Loucy (cell line): Measurements from ENCODE around the gene PTPN3.

Experiments used
- H2AFZ ChIP-seq: fragments of 200-600 bp; sonication (generic); 2 replicates; pipeline ENCODE4 v1.6.0; 2016; ENCODE audit warnings: antibody characterized with exemption, mild to moderate bottlenecking, low read length, moderate library complexity
- H3F3A ChIP-seq: fragments of 200-600 bp; 2 replicates; pipeline ENCODE4 v1.6.0; 2016; ENCODE audit warnings: antibody characterized with exemption, low read depth, mild to moderate bottlenecking
- H3K27me3 ChIP-seq: fragments of 200-600 bp; sonication (generic); 2 replicates; pipeline ENCODE4 v1.6.1; 2014; ENCODE audit warnings: low read length, mild to moderate bottlenecking; ENCODE audit not compliant: insufficient read depth, poor library complexity, severe bottlenecking
- H3K36me3 ChIP-seq: fragments of 200-600 bp; sonication (generic); 2 replicates; pipeline ENCODE4 v1.6.1; 2016; ENCODE audit warnings: low read length; ENCODE audit not compliant: insufficient read depth
- H3K4me1 ChIP-seq: fragments of 200-600 bp; sonication (generic); 2 replicates; pipeline ENCODE4 v1.5.1; 2014; ENCODE audit warnings: low read length, mild to moderate bottlenecking; ENCODE audit not compliant: insufficient read depth, poor library complexity, severe bottlenecking
- H3K4me2 ChIP-seq: fragments of 200-600 bp; sonication (generic); 2 replicates; pipeline ENCODE4 v1.6.0; 2014; ENCODE audit warnings: antibody characterized with exemption, low read length, low read depth, mild to moderate bottlenecking; ENCODE audit not compliant: poor library complexity, severe bottlenecking
- H3K4me3 ChIP-seq: fragments of 200-600 bp; sonication (generic); 2 replicates; pipeline ENCODE4 v1.5.1; 2014; ENCODE audit warnings: low read length, mild to moderate bottlenecking, mixed read lengths; ENCODE audit not compliant: poor library complexity, severe bottlenecking
- H3K79me2 ChIP-seq: fragments of 200-600 bp; sonication (generic); 2 replicates; pipeline ENCODE4 v1.6.1; 2014; ENCODE audit warnings: low read length; ENCODE audit not compliant: insufficient read depth
- H3K9ac ChIP-seq: fragments of 200-600 bp; sonication (generic); 2 replicates; pipeline ENCODE4 v1.6.0; 2014; ENCODE audit warnings: mild to moderate bottlenecking, low read depth, low read length, moderate library complexity; ENCODE audit not compliant: poor library complexity, severe bottlenecking
- H3K9me2 ChIP-seq: fragments of 200-600 bp; sonication (generic); replicated peaks from 2 replicates; pipeline ENCODE4 v1.6.1; 2016; ENCODE audit warnings: low read depth, low read length, mixed read lengths
- H3K9me3 ChIP-seq: fragments of 200-600 bp; sonication (generic); 2 replicates; pipeline ENCODE4 v1.6.1; 2014; ENCODE audit warnings: mild to moderate bottlenecking, antibody characterized with exemption, low read length, low read depth; ENCODE audit not compliant: insufficient read depth
- H4K20me1 ChIP-seq: fragments of 200-600 bp; sonication (generic); 2 replicates; pipeline ENCODE4 v1.6.0; 2014; ENCODE audit warnings: antibody characterized with exemption, low read length, mild to moderate bottlenecking; ENCODE audit not compliant: insufficient read depth, poor library complexity, severe bottlenecking
- CTCF ChIP-seq: fragments of 200-600 bp; sonication (generic); conservative IDR thresholded peaks from 2 replicates; pipeline ENCODE4 v1.5.1; 2014; ENCODE audit warnings: mild to moderate bottlenecking, antibody characterized with exemption, low read length
- EZH2phosphoT487 ChIP-seq: fragments of 200-600 bp; IDR thresholded peaks from 2 replicates; pipeline ENCODE4 v1.6.1; 2018; ENCODE audit warnings: antibody characterized with exemption, mild to moderate bottlenecking, moderate library complexity, borderline replicate concordance

PTPN3 gene

GRCh38 chr9:109414125-109414785 lies 83.9 kb downstream of the PTPN3 start:
- peaks cover 41% of the 10 kb centered on the region for H3K4me1 ChIP-seq

GRCh38 chr9:109411798-109412352 lies 86.2 kb downstream of the PTPN3 start:
- Histone ChIP-seq H3K4me1 (peaks cover 17% of the 10 kb centered on the region), H3K9me3 (no peaks in the 10 kb centered on the region), H3K36me3 (no peaks in the 10 kb centered on the region), H3K79me2 (no peaks in the 10 kb centered on the region), H3F3A (no peaks in the 10 kb centered on the region), H4K20me1 (no peaks in the 10 kb centered on the region), H3K4me2 (no peak overlapping the region), H3K4me3 (no peak overlapping the region), H2AFZ (peak overlapping the region; percentile 65; the same call in 1 of the 2 replicates), H3K9me2 (no peaks in the 10 kb centered on the region), H3K9ac (no peak overlapping the region), H3K27me3 (no peaks in the 10 kb centered on the region)
- TF ChIP-seq EZH2phosphoT487 (no peak), CTCF (peak; percentile 92)

More at GRCh38 chr9:109414125-109414785, 83.9 kb downstream of the PTPN3 start:
- Histone ChIP-seq H4K20me1 (no peaks in the 10 kb centered on the region), H3K79me2 (no peaks in the 10 kb centered on the region), H3K27me3 (no peaks in the 10 kb centered on the region), H3K9me3 (no peaks in the 10 kb centered on the region), H3K36me3 (no peaks in the 10 kb centered on the region), H2AFZ (no peak overlapping the region), H3F3A (peaks cover 2% of the 10 kb centered on the region; the same call in 1 of the 2 replicates), H3K9ac (no peak overlapping the region), H3K9me2 (no peaks in the 10 kb centered on the region), H3K4me3 (no peak overlapping the region), H3K4me2 (peak overlapping the region; percentile 45)
- TF ChIP-seq EZH2phosphoT487: no peak
- 0 out of 2 replicates have a peak, but pooled peaks have one; percentile 12 for TF ChIP-seq CTCF

GRCh38 chr9:109411069-109411761 lies 86.9 kb downstream of the PTPN3 start:
- Histone ChIP-seq H2AFZ (peak overlapping the region; percentile 65; the same call in 1 of the 2 replicates), H3K27me3 (no peaks in the 10 kb centered on the region), H3K9me3 (no peaks in the 10 kb centered on the region), H3K4me1 (peaks cover 13% of the 10 kb centered on the region), H3K9ac (no peak overlapping the region), H3K9me2 (no peaks in the 10 kb centered on the region), H3K36me3 (no peaks in the 10 kb centered on the region), H3F3A (no peaks in the 10 kb centered on the region), H3K4me3 (no peak overlapping the region), H4K20me1 (no peaks in the 10 kb centered on the region), H3K79me2 (no peaks in the 10 kb centered on the region), H3K4me2 (no peak overlapping the region)
- no peak for TF ChIP-seq EZH2phosphoT487
- TF ChIP-seq CTCF: no peak
